22Rv1 (cell line): ENCODE results near the gene GAK.

Experiments used
- H3K27ac ChIP-seq: fragments of 450-650 bp; 2 replicates; pipeline ENCODE4 v1.5.1; 2017
- ZFX ChIP-seq: fragments of 450-650 bp; IDR thresholded peaks from 2 replicates; pipeline ENCODE4 v1.6.1; 2017; ENCODE audit warnings: antibody characterized with exemption, borderline replicate concordance
- TF ChIP-seq, protein P1 (sequence below): fragments of 450-650 bp; IDR thresholded peaks from 2 replicates; pipeline ENCODE4 v1.5.1; 2017; ENCODE audit warnings: mild to moderate bottlenecking

Gene GAK

GRCh38 chr4:885353-885752, 46.8 kb downstream of the GAK start:
- TF ChIP-seq ZFX, result no peak
- TF ChIP-seq, protein P1, sequence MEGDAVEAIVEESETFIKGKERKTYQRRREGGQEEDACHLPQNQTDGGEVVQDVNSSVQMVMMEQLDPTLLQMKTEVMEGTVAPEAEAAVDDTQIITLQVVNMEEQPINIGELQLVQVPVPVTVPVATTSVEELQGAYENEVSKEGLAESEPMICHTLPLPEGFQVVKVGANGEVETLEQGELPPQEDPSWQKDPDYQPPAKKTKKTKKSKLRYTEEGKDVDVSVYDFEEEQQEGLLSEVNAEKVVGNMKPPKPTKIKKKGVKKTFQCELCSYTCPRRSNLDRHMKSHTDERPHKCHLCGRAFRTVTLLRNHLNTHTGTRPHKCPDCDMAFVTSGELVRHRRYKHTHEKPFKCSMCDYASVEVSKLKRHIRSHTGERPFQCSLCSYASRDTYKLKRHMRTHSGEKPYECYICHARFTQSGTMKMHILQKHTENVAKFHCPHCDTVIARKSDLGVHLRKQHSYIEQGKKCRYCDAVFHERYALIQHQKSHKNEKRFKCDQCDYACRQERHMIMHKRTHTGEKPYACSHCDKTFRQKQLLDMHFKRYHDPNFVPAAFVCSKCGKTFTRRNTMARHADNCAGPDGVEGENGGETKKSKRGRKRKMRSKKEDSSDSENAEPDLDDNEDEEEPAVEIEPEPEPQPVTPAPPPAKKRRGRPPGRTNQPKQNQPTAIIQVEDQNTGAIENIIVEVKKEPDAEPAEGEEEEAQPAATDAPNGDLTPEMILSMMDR, result no peak
- H3K27ac ChIP-seq, result no peak overlapping the region

- no peak overlapping the region for H3K27ac ChIP-seq
- no peak for TF ChIP-seq ZFX
- TF ChIP-seq, protein P1, result no peak
Observed at GRCh38 chr4:884896-885295, 47.2 kb downstream of the GAK start.

DNA sequence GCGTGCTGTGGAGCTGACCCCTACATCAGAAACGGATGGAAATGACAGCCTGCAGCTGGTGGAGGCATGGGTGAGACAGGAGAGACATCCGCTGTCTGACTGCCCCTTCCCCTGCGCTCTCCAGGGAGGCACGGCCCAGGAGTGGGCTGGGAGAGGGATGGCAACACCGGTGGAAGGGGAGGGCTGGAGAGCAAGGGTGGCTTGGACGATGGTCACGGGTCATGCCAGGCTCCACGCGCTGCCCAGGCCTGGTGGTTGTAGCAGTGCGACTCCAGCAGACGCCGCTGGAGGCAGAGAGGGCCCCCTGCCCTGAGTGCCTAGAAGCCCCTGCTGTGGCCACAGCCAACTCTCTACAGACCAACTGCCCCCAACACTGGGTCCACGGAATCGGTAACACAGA, 47.9 kb downstream of the GAK start:
- H3K27ac ChIP-seq, result no peak overlapping the region
- TF ChIP-seq, protein P1, result no peak
- TF ChIP-seq ZFX, result no peak

DNA sequence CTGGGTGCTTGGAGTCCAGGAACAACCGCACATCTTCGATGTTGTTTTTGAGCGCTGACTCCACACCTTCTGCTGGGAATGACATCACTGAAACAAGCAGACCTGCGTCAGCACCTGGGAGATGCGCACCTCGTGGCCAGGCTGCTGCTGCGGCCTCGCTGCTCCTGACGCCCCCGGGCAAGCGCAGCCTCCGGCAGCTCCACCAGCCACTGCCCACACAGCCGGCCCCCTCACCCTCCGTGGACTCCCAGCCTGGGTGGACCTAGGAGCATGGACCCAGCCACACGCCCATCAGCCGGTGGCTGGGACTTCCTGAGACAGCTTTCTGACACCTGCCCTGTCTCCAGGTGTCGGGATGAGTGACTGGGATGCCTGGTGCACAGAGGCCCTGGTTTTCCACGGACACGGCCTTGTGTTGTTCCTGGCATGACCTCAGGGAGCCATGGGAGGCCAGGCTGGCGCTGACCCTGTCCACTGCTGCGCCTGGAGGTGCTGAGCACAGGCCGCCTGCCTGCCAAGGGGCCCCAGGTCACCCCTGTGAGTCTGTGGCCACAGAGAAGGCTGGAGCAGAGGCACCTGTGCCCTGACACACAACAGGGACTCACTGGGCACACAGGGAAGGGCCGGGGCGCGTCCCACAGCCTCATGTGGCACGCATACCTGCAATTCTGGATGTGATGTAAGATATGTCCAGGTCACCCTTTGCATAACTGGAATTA, 48.6 kb downstream of the GAK start:
- no peak for TF ChIP-seq ZFX
- TF ChIP-seq, protein P1, result no peak
- no peak overlapping the region for H3K27ac ChIP-seq

- TF ChIP-seq ZFX, result no peak
- TF ChIP-seq, protein P1, result no peak
- H3K27ac ChIP-seq, result no peak overlapping the region
Observed at GRCh38 chr4:882646-883045, 49.5 kb downstream of the GAK start.

DNA sequence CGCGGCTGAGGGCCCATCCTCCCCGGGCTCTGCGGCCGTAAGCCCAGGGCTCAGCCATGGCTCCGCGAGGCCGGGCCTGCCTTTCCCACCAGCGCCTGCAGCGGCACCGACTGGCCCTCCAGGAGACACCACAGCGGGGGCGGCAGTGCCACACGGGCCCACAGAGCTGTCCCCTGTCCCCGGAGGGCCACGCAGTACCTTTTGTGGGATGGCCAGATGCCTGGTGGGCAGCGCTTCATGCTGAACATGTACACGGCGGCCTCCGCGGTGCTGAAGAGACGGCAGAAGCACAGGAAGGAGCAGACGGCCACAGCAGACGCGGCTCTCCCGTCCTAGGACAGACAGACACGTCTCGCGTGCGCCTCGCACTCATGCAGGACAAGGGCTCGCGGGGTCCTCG, 50.4 kb downstream of the GAK start:
- TF ChIP-seq, protein P1, result no peak
- TF ChIP-seq ZFX, result no peak
- H3K27ac ChIP-seq, result no peak overlapping the region

GRCh38 chr4:880684-881405, 51.3 kb downstream of the GAK start:
- no peak overlapping the region for H3K27ac ChIP-seq
- no peak for TF ChIP-seq ZFX
- TF ChIP-seq, protein P1, result no peak
